Coronary artery (tissue), 2 donors: ENCODE results near the gene TRIM2.

ENCODE experiments used
- DNase-seq: peaks from one replicate; pipeline ENCODE4 v3.0.0-alpha.2; 2017; ENCODE audit warnings: low spot score
- H3K27ac ChIP-seq, 2 donors: fragments of 200-600 bp; sonication (generic); one replicate each; pipeline ENCODE4 v1.5.1; 2016 to 2019
- H3K4me3 ChIP-seq: fragments of 200-600 bp; sonication (generic); 2 replicates; pipeline ENCODE4 v1.5.1; 2016; ENCODE audit warnings: mild to moderate bottlenecking, moderate library complexity
- CTCF ChIP-seq: fragments of 200-600 bp; sonication (generic); IDR thresholded peaks from one replicate; pipeline ENCODE4 v1.5.1; 2019; ENCODE audit warnings: antibody characterized with exemption

Gene TRIM2

GRCh38 chr4:153367092-153367491, 162.8 kb downstream of the TRIM2 start:
- H3K4me3 ChIP-seq, result no peak overlapping the region
- no peak overlapping the region for H3K27ac ChIP-seq
- no peak for TF ChIP-seq CTCF
- DNase-seq, result no peak

- DNase-seq, result no peak
Observed at GRCh38 chr4:153369021-153369420, 164.8 kb downstream of the TRIM2 start.

GRCh38 chr4:153371701-153372234, 167.5 kb downstream of the TRIM2 start:
- no peak for DNase-seq
- H3K4me3 ChIP-seq, result no peak overlapping the region
- H3K27ac ChIP-seq, result no peak overlapping the region
- TF ChIP-seq CTCF, result no peak

More at GRCh38 chr4:153369021-153369420, 164.8 kb downstream of the TRIM2 start:
- Histone ChIP-seq H3K4me3 (no peak overlapping the region), H3K27ac (no peak overlapping the region)
- TF ChIP-seq CTCF, result no peak

- H3K4me3 ChIP-seq, result no peak overlapping the region
- no peak for DNase-seq
- TF ChIP-seq CTCF, result no peak
- no peak overlapping the region for H3K27ac ChIP-seq
Observed at GRCh38 chr4:153372967-153373562, 168.8 kb downstream of the TRIM2 start.

GRCh38 chr4:153374442-153374841, 170.2 kb downstream of the TRIM2 start:
- no peak for DNase-seq
- H3K27ac ChIP-seq, result no peak overlapping the region

GRCh38 chr4:153375303-153375702, 171.1 kb downstream of the TRIM2 start:
- no peak overlapping the region for H3K27ac ChIP-seq
- H3K4me3 ChIP-seq, result no peak overlapping the region
- no peak for DNase-seq
- no peak for TF ChIP-seq CTCF

More at GRCh38 chr4:153374442-153374841, 170.2 kb downstream of the TRIM2 start:
- TF ChIP-seq CTCF, result no peak
- H3K4me3 ChIP-seq, result no peak overlapping the region

GRCh38 chr4:153383131-153383530, 178.9 kb downstream of the TRIM2 start:
- DNase-seq, result no peak
- TF ChIP-seq CTCF, result no peak
- Histone ChIP-seq H3K27ac (no peak overlapping the region), H3K4me3 (no peak overlapping the region)
